Stimulated activated CD8-positive, alpha-beta memory T cell treated with anti-CD3 and anti-CD28 coated beads, Interleukin-12 subunit alpha, Interleukin-12 subunit beta, amount 100 ng/mL, for 4 hours (primary cell): ENCODE measurements around the gene ANO9.
"Not testable (repeated sequence)": the region's sequence is repeated elsewhere in the genome, so short reads cannot be mapped to it uniquely, and the experiment has no call there.

Source experiments
- DNase-seq: peaks from one replicate; pipeline ENCODE4 v3.0.0-alpha.2; 2020; ENCODE audit warnings: low read depth

Gene ANO9

DNA sequence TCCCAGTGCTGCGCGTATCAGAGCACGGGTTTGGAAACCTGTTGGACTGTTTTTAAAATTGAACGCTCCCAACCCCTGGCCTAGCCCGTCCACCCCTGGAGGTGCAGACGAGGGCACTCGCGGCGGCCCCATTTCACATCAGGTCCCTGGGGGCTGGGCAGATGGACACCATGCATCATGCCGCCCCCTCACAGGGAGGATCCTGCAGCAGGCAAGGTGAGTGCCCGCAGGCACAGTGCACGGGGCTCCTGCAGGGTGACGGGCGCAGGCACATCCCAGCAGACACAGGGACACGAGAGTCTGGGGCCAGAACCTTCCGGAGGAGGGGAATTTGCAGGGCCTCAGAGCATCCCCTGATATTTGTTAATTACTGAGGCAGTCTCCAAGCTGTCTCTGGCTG, 7.3 kb downstream of the ANO9 start:
- DNase-seq: no peak

DNA sequence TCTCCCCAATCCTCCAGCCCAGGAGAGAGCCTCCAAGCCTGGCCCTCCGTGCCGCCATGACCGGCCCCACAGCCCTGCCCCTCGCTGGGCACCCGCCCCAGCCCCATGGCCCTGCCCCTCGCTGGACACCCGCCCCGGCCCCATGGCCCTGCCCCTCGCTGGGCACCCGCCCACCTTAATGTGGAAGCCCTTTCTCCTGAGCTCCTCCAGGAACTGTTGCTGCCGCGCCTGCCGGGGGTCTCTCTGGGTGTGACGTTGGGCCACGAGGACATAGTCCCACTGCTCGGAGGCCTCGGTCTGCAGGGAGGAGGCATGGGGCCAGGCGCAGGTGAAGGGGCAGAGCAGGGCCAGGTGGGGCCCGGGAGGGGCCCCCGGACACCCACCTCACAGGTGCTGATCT, 8.2 kb downstream of the ANO9 start:
- DNase-seq: no peak

DNA sequence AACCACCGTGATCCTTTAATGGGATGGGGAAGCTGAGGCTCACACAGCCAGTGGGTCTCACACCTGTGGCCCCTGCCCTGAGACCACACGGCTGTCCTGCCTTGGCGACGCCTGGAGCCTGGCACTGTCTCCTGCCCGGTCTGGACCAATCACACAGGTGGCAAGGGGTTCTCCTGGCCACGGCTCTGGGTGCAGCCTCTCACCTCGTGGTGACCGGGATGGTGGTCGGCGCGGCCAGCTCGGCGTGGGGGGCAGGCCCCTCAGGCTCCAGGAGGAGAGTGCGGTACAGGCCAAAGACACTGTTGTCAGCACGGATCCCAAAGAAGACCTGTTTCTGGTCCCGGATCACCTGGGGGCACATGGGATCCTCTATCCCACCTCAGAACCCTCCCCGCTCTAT, 8.7 kb downstream of the ANO9 start:
- DNase-seq: no peak

DNA sequence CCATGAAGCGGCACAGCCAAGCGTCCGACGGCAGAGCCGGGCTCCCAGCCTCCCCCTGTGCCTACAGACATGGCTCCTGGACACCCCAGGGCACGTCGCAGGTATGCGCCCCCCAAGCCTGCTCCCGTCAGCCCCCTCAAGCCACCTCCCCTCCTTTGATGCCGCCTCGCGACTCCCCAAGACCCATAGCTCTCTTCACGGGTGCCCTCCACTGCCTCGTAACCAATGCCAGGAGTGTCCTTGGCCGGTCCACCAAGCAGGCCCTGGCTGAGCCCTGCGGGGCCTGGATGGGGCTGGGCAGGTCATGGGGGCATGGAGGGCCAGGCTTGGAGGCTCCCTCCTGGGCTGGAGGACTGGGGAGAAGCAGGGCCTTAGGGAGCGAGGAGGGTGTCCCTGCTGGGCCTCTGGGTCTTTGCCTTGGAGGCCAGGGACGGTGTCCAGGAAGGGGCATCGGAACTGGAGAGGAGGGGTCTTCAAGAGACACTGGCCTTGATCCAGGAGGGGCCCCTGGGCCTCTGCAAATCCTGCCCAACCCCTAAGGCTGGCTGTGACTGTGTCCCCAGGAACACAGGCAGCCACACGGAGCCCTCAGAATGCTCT, 9.2 kb downstream of the ANO9 start:
- no peak for DNase-seq

DNA sequence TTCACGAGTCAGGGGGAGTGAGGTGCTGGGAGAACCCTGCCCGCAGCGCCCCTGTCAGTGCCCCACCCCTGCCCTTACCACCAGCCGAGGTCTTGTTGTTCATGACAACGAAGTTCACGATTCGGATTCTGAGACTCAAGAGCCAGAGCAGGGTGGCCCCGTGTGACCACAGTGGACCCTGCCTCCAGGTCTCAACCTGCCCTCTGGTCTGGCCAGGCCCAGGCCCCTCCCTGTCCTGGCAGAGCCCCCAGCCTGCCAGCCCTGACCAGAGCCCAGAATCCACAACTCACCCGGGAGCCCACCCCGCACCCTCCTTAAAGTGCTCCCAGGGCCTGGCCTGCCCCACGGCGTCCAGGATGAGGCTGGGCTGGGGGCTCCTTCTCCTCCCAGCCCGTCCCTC, 9.9 kb downstream of the ANO9 start:
- DNase-seq: no peak

- DNase-seq: no peak
Measured at GRCh38 chr11:429931-430456, 11.8 kb downstream of the ANO9 start.

DNA sequence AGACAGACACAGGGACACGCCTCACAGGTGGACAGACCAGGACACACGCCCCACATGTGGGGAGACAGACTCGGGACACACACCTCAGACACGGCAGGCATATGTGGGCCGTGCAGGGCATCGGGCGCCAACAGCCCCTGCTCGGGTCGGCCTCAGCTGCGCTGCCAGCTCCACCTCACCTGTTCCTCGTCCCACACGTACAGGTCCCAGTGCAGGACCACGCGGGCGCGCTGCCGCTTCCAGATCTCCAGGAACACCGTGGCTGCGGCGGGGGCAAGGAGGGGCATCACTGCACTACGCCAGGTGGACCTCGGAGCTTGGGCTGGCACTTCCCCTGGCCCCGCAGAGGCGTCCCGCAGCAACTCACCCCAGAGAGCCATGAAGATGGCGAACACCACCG, 12.4 kb downstream of the ANO9 start:
- DNase-seq: no peak

DNA sequence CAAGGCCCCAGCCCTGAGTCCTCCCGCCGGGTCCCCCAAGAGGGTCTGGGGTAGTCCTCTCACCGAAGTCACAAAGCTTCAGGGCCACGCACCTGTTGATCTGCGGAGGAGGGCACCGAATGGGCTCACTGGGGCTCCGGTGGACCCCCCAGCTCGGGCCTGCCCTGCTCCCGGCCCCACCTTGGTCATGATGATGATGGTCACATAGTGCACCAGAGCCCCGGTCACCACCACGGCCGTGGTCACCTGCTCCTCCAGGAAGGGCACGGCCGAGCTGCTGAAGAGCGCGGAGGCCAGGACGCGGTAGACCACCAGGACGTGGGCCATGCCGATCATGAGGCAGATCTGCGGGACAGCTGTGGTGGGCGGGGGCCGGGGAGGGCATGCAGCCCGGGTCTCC, 13.5 kb downstream of the ANO9 start:
- no peak for DNase-seq

GRCh38 chr11:426851-427250, 15.0 kb downstream of the ANO9 start:
- DNase-seq: no peak

- DNase-seq: no peak
Measured at GRCh38 chr11:425301-425700, 16.5 kb downstream of the ANO9 start.

DNA sequence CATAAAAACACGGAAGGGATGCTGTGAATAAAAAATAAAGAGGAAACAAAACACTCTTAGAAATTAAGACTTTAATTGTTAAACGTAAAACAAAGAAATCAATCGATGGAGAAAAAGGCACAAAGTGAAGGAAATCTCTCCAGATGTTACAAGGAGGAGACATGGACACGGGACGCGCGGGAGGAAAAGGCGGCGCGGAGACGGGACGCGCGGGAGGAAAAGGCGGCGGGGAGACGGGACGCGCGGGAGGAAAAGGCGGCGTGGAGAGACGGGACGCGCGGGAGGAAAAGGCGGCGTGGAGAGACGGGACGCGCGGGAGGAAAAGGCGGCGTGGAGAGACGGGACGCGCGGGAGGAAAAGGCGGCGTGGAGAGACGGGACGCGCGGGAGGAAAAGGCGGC, 17.0 kb downstream of the ANO9 start:
- DNase-seq: not testable (repeated sequence)

GRCh38 chr11:424232-424631, 17.6 kb downstream of the ANO9 start:
- DNase-seq: no peak

- DNase-seq: no peak
Measured at GRCh38 chr11:422249-422656, 19.6 kb downstream of the ANO9 start.

DNA sequence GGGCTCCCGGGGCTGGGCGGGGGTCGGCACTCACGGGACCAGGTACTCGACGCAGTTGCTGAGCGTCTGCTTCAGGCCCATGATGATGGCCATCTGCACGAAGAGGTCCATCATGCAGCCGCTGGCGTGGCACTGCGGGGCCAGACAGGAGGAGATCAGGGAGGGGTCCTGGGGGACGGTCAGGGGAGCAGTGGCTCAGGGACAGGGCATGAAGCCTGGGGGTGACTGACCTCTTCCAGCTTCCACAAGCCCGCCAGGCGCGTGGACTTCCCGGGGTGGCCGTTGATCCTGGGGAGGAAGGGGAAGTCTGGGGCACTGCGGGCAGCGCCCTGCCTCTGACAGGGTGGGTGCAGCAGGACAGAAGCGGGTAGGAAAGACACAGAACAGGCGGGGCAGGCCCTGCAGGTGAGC, 20.9 kb downstream of the ANO9 start:
- no peak for DNase-seq

- DNase-seq: no peak
Measured at GRCh38 chr11:420054-420910, 21.5 kb downstream of the ANO9 start.

GRCh38 chr11:419248-420005, 22.4 kb downstream of the ANO9 start:
- no peak for DNase-seq

DNA sequence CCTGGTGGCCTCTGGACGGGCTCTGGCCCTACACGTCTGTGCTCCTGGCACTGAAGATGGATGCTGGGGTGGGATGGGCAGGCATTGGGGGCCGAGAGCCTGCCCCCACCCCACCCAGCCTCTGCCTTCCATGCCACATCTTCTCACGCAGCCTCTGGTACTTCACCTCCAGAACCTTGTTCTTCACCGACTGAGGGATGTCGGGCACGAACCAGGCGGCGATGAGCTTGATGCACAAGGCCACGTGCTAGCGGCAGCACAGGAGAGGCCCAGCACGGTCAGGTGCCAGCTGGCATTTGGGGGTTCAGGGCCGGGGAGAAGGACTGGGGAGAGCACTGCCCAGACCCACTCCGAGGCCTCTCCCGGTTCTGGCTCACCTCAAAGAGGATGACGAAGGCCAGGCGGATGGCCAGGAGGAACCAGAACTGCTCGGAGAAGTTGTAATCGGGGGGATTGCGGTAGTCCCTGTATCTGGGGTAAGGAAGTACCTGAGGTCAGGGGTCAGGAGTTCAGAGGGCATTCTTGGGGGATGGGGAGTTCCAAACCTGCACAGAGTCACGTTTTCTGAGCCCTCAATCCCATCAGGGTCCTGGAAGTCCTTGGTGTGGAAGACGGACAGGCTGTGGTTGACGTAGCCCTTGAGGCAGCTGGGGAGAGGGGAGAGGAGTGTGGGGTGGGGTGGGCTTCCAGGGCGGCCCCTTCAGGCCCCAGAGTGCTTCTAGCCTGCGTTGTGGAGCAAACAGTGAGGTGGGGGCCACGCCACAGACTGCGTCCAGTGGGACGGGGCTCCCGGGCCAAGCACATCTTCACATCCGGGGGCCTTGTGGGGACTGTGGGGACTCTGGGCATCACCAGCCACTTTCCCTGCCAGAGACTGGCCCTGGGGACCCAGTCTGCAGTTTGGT, 23.2 kb downstream of the ANO9 start:
- no peak for DNase-seq

GRCh38 chr11:417652-418342, 24.0 kb downstream of the ANO9 start:
- DNase-seq: no peak

GRCh38 chr11:416757-417621, 24.8 kb downstream of the ANO9 start:
- no peak for DNase-seq
